Hematopoietic multipotent progenitor cell treated with erythropoietin and hydrocortisone succinate and interleukin-3 and kit ligand, for 17 days (in vitro differentiated cells): Measurements from ENCODE around the gene AURKA.

ENCODE experiments used
- DNase-seq: peaks from one replicate; pipeline ENCODE4 v3.0.0-alpha.2; 2015; ENCODE audit warnings: low spot score

The AURKA gene

DNA sequence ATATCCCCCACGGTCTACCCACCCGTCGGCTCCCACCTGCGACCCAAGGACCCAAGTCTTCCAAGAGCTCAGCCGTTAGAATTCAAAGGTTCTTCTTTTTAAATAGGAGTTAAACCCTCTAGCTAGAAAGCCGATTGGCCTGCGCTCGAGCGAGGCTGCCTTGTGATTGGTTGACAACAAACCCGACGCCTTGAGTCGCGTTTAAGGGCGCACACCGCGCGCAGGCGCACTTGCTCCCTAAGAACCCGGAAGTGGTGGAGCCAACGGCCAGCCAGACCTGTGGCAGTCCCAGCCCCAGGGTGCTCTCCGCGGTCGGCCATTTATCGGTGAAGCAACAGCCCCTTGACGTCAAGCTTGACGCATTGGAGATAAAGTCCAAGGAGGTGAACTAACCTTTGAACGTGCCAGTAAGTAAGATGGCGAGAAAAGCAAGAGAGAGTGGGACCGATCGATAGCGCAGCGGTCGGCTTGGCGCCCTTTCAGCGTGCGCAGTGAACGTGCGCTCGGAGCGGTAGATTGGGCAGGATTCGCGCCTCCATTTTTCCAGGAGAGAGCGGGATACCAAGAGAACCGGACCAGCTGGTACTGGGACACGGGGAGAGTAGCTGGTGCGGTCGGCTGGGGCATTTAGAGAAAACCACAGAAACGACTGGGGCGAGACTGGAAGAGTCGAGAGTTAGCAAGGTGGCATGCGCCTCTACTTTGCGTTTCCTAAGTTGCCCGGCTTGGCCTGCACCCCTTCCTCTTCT, at the start of gene AURKA, which contains the start of gene CSTF1:
AURKA (minus strand) TSS at position 84 of the 749 bp plus-strand sequence. CDS start 4,018 bp downstream, outside the sequence.
CSTF1 (plus strand) TSS at position 514 of the 749 bp plus-strand sequence. CDS start 2,908 bp downstream, outside the sequence.
- DNase-seq: peak; percentile 100

DNA sequence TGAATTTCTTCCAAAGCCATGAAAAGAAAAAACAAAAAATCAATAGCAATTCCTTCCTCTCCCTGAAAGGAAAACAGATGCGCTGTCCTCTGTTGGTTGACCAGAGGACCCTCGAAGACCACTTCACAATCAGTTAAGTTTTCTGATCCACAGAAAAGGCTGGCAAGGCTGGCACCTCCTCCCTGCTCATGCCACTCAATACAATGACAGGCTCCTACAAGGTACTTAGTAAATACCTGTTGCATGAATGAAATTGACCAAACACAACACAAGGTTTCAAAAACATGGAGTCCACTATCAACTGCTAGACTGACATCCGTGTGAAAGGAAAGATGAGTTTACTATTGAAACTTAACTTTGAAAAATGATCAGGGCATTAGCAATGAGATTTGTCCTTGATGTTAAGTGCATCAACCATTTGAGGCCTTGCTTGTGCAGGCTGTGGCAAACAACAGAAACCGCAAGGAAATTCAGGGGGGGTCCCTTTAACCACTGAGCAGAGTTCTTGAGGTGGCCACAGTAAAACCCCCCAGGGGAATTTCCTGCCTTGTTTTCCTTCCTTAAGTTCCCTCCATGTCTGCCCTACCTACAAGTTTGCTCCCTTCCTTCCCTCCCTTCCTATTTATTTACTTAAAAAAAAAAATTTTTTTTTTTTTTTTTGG, 48.5 kb upstream of the AURKA start:
- no peak for DNase-seq

DNA sequence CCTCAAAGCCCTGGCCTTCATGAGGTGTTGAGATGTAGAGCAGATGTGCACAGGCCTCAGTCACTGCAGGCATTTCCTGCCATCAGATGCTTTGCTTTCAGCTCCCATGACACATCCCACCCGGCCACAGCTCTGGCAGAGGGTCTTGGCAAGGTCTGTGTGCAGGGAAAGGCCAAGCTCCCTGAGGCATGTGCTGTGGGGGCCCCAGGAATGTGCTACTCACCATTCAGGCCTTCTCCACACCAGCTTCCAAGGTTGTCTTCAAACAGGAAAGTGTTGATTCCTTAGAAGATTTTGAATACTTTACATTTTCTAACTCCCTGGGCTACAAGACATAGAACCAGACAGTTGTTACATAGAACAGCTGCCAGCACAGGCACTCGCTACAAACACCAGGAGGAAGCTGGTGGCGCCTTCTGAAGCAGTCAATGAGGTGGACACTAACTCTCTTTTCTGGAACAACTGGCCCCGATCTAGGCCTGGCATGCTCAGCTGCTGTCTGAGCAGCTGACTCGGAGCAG, 47.8 kb upstream of the AURKA start:
- DNase-seq: no peak

- DNase-seq: no peak
These were observed 46.3 kb upstream of the AURKA start for GRCh38 chr20:56438284-56438683.

- DNase-seq: no peak
These were observed 45.4 kb upstream of the AURKA start for GRCh38 chr20:56437196-56437960.

DNA sequence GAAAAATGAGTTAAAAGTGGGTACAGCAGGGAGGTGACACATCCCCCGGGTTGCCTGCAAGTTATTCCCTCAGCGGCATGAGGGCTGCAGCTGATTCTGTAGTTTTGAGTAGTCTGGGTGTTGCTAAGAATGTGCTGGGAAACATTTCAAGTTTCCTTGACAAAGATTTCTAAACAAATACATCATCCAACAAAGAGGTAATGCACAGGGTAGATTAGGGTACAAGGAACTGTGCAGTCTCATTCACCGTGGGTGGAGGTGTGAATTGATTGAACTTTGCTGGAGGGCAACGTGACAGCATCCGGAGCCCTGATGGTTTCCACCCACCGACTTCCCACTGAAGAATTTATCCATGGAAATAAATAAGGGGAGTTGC, 41.9 kb upstream of the AURKA start:
- DNase-seq: no peak

- no peak for DNase-seq
These were observed 41.3 kb upstream of the AURKA start for GRCh38 chr20:56433221-56433879.

DNA sequence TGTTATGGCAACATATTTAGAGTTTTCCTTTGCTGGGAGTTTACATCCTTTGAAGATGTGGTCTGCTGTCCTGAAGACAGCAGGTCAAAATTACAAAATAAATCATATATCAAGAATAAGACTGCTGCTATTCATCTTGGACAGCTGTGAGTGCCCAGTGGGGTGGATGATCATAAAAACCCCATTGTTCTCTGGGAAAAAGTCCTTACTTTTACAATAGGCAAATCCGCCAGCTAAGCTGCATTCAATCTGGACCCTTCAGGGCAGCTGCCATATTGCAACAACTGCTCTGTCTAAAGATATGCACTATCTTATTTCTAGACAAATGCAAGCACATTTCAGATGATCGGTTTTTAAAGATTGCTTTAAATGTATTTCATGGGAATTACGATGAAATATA, 39.5 kb upstream of the AURKA start:
- no peak for DNase-seq

GRCh38 chr20:56430957-56431356, 38.9 kb upstream of the AURKA start:
- DNase-seq: no peak

- DNase-seq: no peak
These were observed 38.4 kb upstream of the AURKA start for GRCh38 chr20:56430461-56430860.

GRCh38 chr20:56429941-56430340, 37.9 kb upstream of the AURKA start:
- DNase-seq: no peak

- no peak for DNase-seq
These were observed 37.5 kb upstream of the AURKA start for GRCh38 chr20:56429502-56429901.

DNA sequence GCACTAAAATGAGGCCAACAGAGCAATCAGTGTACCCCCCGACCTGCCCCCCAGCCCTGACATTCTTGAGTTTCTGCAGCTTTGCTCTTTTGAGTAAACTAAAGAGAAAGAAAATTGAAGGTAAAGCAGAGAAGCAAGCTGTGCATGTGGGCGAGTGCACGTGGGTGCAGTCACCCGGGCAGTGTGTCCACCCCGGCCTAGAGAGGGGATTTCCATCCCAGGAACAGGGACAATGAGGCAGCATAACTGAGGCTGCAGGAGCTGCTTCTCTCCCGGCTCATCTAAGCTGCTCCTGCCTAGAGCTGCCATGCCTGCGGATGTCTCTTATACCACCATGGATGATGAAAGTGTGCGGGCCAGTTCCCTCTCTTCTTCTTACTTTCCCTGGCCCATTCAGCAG, 36.9 kb upstream of the AURKA start:
- DNase-seq: no peak

DNA sequence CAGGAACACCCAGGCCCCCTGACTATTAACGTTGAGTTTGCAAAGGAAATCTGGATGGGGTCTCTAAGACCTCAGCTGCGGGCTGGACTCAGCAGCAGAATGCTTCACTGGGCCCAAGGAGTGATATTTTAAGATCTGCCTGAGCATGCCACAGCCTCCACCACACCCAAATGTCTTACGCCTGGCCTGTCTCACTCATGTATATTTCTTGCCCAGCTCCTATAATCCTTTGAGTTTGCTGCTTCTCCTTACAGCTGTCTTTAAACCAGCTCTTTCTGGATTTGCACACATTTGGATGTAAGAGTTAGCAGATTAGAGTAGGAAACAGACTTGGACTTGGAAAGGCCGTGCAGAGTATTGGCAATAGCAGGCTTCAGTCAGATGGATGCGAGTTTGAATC, 36.4 kb upstream of the AURKA start:
- DNase-seq: no peak

- DNase-seq: no peak
These were observed 35.8 kb upstream of the AURKA start for GRCh38 chr20:56427797-56428196.

GRCh38 chr20:56426926-56427325, 34.9 kb upstream of the AURKA start:
- no peak for DNase-seq

GRCh38 chr20:56426026-56426425, 34.0 kb upstream of the AURKA start:
- DNase-seq: no peak

DNA sequence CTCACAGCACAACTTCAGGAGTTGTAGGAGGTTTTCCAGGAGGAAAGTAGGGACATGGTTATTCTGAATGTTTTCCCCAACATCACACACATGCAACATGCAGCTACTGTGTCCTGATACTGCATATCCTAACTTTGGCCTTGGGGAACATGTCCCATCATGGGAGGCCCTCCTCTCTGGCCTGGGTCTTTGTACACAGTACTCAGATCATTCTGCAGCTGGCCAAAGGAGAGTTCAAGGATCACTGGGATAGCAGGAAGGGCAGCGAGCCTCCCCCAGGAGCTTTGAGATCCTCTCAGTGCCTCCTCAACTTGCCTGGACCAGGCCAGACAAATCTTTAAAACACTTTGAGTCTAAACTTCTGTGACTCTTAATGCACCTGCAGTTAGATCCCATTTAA, 32.9 kb upstream of the AURKA start:
- DNase-seq: no peak

DNA sequence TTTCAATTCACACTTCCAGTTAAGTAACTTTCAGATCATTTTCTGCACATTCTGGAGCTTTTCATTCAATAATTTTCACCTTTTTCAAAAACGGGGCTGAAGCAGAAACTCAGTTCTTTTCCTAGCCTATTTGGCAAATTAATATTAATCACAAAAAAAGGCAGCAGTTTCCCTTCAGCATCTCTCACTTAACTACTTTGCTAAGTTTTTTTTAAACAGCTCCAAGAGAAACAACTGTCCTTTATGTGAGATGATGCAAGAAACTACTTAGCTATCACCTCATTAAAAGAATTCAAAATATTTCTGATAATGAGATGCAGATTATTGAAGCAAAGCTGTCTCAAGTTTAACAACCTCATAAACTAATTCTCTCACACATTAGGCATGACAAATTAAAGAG, 31.9 kb upstream of the AURKA start:
- no peak for DNase-seq

DNA sequence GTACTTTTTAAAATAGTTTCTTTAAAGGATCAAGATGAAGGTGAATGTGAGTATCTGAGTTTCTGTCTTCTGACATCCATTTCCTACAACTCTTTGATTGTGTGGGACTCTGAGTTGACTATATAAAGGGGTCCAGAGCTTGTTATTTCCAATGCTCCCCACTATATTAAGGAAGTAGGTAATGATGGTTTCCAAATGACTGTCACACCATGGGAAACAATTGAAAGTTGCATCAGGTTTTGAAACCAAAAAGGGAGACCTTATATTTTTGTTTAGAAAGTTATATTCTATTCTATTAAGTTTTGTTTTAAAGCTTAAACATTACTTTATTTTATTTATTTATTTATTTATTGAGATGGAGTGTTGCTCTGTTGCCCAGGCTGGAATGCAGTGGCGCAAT, 31.2 kb upstream of the AURKA start:
- no peak for DNase-seq

- no peak for DNase-seq
These were observed 30.8 kb upstream of the AURKA start for GRCh38 chr20:56422824-56423189.
